Measurements from ENCODE around the gene ATP9A.

Gene ATP9A

DNA sequence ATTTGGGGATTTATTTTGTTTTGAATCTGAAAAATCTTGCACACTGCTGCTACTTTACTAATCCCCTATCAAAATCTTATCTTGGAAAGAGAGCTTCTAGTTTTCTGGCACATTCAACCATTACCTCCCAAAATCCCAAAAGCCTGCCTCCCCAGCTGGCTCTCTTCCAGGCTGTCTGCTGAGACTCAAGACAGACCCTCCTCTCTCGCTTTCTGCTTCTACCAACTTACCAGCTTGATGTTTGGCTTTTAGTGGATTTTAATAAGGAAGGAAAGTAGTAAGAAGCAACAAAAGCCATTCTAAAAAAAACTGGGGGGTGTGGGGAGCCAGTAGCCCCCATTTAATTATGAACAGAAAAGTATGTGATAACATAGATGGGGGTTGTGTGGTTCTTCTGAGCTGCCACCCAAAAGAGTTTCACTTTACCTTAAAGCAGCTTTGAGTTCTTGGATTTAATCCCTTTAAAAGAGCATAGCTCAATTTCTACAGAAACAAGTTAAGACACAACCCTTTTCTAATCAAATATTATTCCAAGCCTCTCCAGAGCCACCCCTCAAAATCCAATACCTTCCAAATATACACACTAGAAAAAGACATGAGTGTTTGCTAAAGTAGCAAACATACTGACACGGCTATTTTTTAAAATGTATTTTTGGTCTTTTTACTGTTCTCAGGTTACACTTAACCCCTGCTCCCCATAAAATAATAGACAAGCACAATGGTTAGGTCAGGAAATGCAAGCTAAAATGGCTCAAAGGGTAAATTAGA is 71.7 kb downstream of the ATP9A start:
- no peaks in the 10 kb centered on the region for H3K9me3 ChIP-seq
- peaks cover 6% of the 10 kb centered on the region for H3K4me1 ChIP-seq
- no peak for TF ChIP-seq CTCF (IDR thresholded peaks at IDR 0.05; ENCODE audit: low read depth, low read length)
- DNase-seq: peak; percentile 30
- H3K27me3 ChIP-seq: no peaks in the 10 kb centered on the region
- H3K36me3 ChIP-seq: no peaks in the 10 kb centered on the region
- H3K4me3 ChIP-seq (ENCODE audit: low read depth, low read length): peak overlapping the region; percentile 43

DNA sequence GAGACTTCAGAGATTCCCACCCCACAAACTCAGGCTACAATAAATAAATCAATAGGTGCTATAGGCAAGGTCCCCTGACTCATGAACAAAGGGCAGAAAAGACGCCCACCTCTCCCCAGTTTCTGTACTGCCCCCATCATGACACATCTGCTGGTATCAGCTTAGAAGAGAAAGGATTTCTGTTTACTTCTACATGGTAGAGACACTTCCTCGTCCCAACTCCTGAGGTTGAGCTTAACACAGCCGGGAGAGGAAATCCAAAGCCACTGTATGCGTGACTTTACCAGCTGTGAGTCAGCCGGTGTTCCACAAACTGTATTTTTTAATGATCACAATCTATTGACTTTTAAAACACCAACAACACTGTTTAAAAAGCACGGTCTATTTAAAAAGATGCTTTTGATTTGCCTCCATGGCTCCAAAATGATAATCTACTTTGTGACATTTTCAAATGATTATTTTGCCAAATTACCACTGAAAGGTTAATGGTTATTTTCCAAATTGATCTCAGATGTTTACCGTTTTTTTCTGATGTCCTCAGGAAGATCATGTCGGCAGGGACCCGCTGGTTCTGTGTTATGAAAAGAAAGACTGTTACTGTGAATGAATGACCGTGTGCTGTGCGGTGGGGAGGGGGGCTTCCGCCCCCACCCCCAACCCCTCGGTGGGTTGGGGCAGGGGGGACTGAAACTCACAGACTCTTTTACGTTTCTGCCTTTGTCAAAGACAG is 72.5 kb downstream of the ATP9A start:
- H3K9me3 ChIP-seq: no peaks in the 10 kb centered on the region
- peaks cover 6% of the 10 kb centered on the region for H3K4me1 ChIP-seq
- DNase-seq: no peak
- no peaks in the 10 kb centered on the region for H3K36me3 ChIP-seq
- no peak for TF ChIP-seq CTCF (IDR thresholded peaks at IDR 0.05; ENCODE audit: low read depth, low read length)
- H3K27me3 ChIP-seq: no peaks in the 10 kb centered on the region
- peak overlapping the region; percentile 43 for H3K4me3 ChIP-seq (ENCODE audit: low read depth, low read length)

GRCh38 chr20:51692806-51693400 is 75.3 kb downstream of the ATP9A start:
- H3K4me1 ChIP-seq: peaks cover 6% of the 10 kb centered on the region
- H3K36me3 ChIP-seq: no peaks in the 10 kb centered on the region
- DNase-seq: no peak
- H3K9me3 ChIP-seq: no peaks in the 10 kb centered on the region
- no peak for TF ChIP-seq CTCF (IDR thresholded peaks at IDR 0.05; ENCODE audit: low read depth, low read length)
- no peak overlapping the region for H3K4me3 ChIP-seq (ENCODE audit: low read depth, low read length)
- H3K27me3 ChIP-seq: no peaks in the 10 kb centered on the region

DNA sequence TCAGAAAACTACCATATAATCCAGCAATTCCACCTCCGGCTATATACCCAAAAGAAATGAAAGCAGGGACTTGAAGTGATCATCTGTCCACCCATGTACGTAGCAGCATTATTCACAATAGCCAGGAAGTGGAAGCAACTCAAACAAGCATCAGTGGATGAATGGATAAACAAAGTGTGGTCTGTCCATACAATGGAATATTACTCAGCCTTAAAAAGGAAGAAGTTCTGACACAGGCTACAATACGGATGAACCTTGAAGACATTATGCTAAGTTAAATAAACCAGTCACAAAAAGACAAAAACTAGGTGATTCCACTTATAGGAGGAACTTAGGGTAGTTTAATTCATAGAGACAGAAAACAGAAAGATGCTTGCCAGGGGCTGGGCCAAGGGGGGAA is 76.5 kb downstream of the ATP9A start:
- Histone ChIP-seq H3K4me1 (peaks cover 6% of the 10 kb centered on the region), H3K4me3 (ENCODE audit: low read depth, low read length) (no peak overlapping the region), H3K9me3 (no peaks in the 10 kb centered on the region), H3K36me3 (no peaks in the 10 kb centered on the region), H3K27me3 (no peaks in the 10 kb centered on the region)
- no peak for DNase-seq
- TF ChIP-seq CTCF (IDR thresholded peaks at IDR 0.05; ENCODE audit: low read depth, low read length): no peak

DNA sequence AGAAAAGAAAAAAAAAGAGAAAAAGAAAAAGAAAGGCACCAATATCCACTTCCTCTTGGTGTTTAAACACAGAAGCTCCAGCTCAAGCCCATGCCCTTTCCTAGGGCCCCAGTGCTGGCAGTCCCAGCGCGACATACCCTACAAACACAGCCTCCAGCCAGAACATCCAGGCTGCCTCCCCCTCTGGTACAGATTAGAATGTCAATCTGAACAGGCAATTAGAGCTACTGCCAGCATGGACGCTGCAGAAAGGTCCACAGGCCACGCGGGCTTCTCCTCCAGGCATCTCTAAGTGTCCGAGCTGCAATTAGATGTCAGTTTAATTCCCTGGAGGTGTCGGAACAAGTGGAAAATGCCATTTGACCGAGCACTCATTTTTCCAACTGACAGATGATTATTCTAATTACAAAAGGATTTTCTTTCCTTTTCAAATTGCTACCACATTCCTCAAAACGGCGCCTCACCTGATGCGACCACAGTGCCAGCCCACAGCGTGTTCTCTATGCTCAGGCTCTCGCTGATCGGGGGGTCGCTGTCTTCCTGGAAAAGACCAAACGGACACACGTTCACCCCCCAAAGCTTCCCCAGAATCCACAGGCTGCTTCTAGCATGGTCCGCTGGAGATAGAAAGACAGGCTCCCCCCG is 79.5 kb downstream of the ATP9A start:
- H3K27me3 ChIP-seq: no peaks in the 10 kb centered on the region
- no peaks in the 10 kb centered on the region for H3K9me3 ChIP-seq
- no peak overlapping the region for H3K4me3 ChIP-seq (ENCODE audit: low read depth, low read length)
- H3K4me1 ChIP-seq: no peaks in the 10 kb centered on the region
- no peaks in the 10 kb centered on the region for H3K36me3 ChIP-seq
- no peak for TF ChIP-seq CTCF (IDR thresholded peaks at IDR 0.05; ENCODE audit: low read depth, low read length)
- no peak for DNase-seq

Measured in BE2C (cell line).